Astrocyte (in vitro differentiated cells and primary cell): Measurements from ENCODE around the gene STRN4. TPM values are rescaled to one million over a fixed set of nuclear protein-coding genes. Genes with fewer than 3 reads are reported as not detected.

Experiments
- DNase-seq: peaks from one replicate; pipeline ENCODE4 v3.0.0-alpha.2; 2010; ENCODE audit warnings: low read depth
- FAIRE-seq: peaks from 2 replicates; lab custom pipeline; 2011; peaks lifted over from hg19 to GRCh38; lab: Jason Lieb, UNC
- H2AFZ ChIP-seq: 2 replicates; pipeline ENCODE4 v1.6.0; 2012; ENCODE audit warnings: low read depth, low read length, inconsistent platforms
- H3K27ac ChIP-seq: 2 replicates; pipeline ENCODE4 v1.5.1; 2011; ENCODE audit warnings: low read depth, low read length, inconsistent platforms
- H3K27me3 ChIP-seq: 2 replicates; pipeline ENCODE4 v1.6.0; 2011; ENCODE audit warnings: low read length, inconsistent platforms; ENCODE audit not compliant: insufficient read depth
- H3K36me3 ChIP-seq: 2 replicates; pipeline ENCODE4 v1.5.1; 2011; ENCODE audit warnings: low read length, inconsistent platforms; ENCODE audit not compliant: insufficient read depth
- H3K4me1 ChIP-seq: 2 replicates; pipeline ENCODE4 v1.5.1; 2011; ENCODE audit warnings: low read length, inconsistent platforms; ENCODE audit not compliant: insufficient read depth
- H3K4me2 ChIP-seq: 2 replicates; pipeline ENCODE4 v1.6.0; 2012; ENCODE audit warnings: low read length, inconsistent platforms
- H3K4me3 ChIP-seq: 2 replicates; pipeline ENCODE4 v1.5.1; 2011; ENCODE audit warnings: low read depth, mild to moderate bottlenecking, low read length, inconsistent platforms; ENCODE audit not compliant: insufficient read depth
- H3K79me2 ChIP-seq: 2 replicates; pipeline ENCODE4 v1.6.0; 2012; ENCODE audit warnings: mild to moderate bottlenecking, low read length, inconsistent platforms; ENCODE audit not compliant: insufficient read depth
- H3K9ac ChIP-seq: 2 replicates; pipeline ENCODE4 v1.6.0; 2012; ENCODE audit warnings: mild to moderate bottlenecking, low read length, inconsistent platforms
- H3K9me3 ChIP-seq: 2 replicates; pipeline ENCODE4 v1.5.1; 2012; ENCODE audit warnings: low read depth, mild to moderate bottlenecking, low read length, inconsistent platforms; ENCODE audit not compliant: insufficient read depth
- H4K20me1 ChIP-seq: 2 replicates; pipeline ENCODE4 v1.6.0; 2012; ENCODE audit warnings: low read length, inconsistent platforms; ENCODE audit not compliant: insufficient read depth
- H3K27ac Mint-ChIP-seq: one replicate; pipeline ENCODE4 v1.8.0; 2021; ENCODE audit warnings: mild to moderate bottlenecking, mixed read lengths; ENCODE audit not compliant: unreplicated experiment
- H3K27me3 Mint-ChIP-seq: one replicate; pipeline ENCODE4 v1.8.0; 2021; ENCODE audit warnings: low read depth, mixed read lengths; ENCODE audit not compliant: unreplicated experiment
- H3K36me3 Mint-ChIP-seq: one replicate; pipeline ENCODE4 v1.8.0; 2021; ENCODE audit warnings: low read depth, mixed read lengths; ENCODE audit not compliant: unreplicated experiment
- H3K4me1 Mint-ChIP-seq: one replicate; pipeline ENCODE4 v1.8.0; 2021; ENCODE audit warnings: low read depth, mixed read lengths; ENCODE audit not compliant: unreplicated experiment
- H3K4me3 Mint-ChIP-seq: one replicate; pipeline ENCODE4 v1.8.0; 2021; ENCODE audit warnings: mild to moderate bottlenecking, moderate library complexity, mixed read lengths; ENCODE audit not compliant: unreplicated experiment
- H3K9me3 Mint-ChIP-seq: one replicate; pipeline ENCODE4 v1.8.0; 2021; ENCODE audit warnings: mild to moderate bottlenecking, mixed read lengths; ENCODE audit not compliant: unreplicated experiment
- CTCF ChIP-seq: IDR thresholded peaks from 2 replicates; pipeline ENCODE4 v1.5.1; 2011; ENCODE audit warnings: low read depth, mild to moderate bottlenecking, inconsistent platforms, low read length, moderate library complexity; ENCODE audit not compliant: insufficient read depth
- EZH2 ChIP-seq: IDR thresholded peaks from 2 replicates; pipeline ENCODE4 v1.6.1; 2012; ENCODE audit warnings: mild to moderate bottlenecking, low read length, inconsistent platforms; ENCODE audit not compliant: insufficient read depth
- total RNA-seq: library from RNA; stranded (reverse); gene quantifications from 2 replicates; pipeline ENCODE4 v1.2.1, GENCODE V29; 2021

The STRN4 gene
- total RNA-seq, 1 donor from 2014 or later = 80.8 TPM

GRCh38 chr19:46726971-46727501 lies 19.2 kb downstream of the STRN4 start:
- no peak overlapping the region for H3K4me3 ChIP-seq
- Mint-ChIP-seq H3K9me3 (no peaks in the 10 kb centered on the region), H3K27ac (peak overlapping the region; percentile 47), H3K4me3 (no peak overlapping the region), H3K27me3 (no peaks in the 10 kb centered on the region), H3K4me1 (peaks cover 42% of the 10 kb centered on the region), H3K36me3 (peaks cover 21% of the 10 kb centered on the region)
- no peak overlapping the region for H3K4me2 ChIP-seq
- no peak overlapping the region for H3K9ac ChIP-seq
- FAIRE-seq (no peak), DNase-seq (no peak)
- H2AFZ ChIP-seq = no peak overlapping the region
- peaks cover 23% of the 10 kb centered on the region for H3K36me3 ChIP-seq
- no peaks in the 10 kb centered on the region for H3K9me3 ChIP-seq
- no peak overlapping the region for H3K27ac ChIP-seq
- no peak for TF ChIP-seq EZH2
- TF ChIP-seq CTCF = no peak
- peaks cover 80% of the 10 kb centered on the region for H4K20me1 ChIP-seq
- peaks cover 61% of the 10 kb centered on the region for H3K79me2 ChIP-seq
- no peaks in the 10 kb centered on the region for H3K27me3 ChIP-seq
- peaks cover 31% of the 10 kb centered on the region for H3K4me1 ChIP-seq

- no peak overlapping the region for H3K4me3 Mint-ChIP-seq
- no peaks in the 10 kb centered on the region for H3K27me3 Mint-ChIP-seq
- Histone ChIP-seq H3K36me3 (peaks cover 24% of the 10 kb centered on the region), H3K4me1 (peaks cover 28% of the 10 kb centered on the region), H3K9me3 (no peaks in the 10 kb centered on the region), H3K9ac (no peak overlapping the region), H3K27me3 (no peaks in the 10 kb centered on the region), H3K79me2 (peaks cover 57% of the 10 kb centered on the region), H2AFZ (no peak overlapping the region), H3K4me3 (no peak overlapping the region), H4K20me1 (peaks cover 80% of the 10 kb centered on the region), H3K4me2 (no peak overlapping the region), H3K27ac (no peak overlapping the region)
- H3K36me3 Mint-ChIP-seq = peaks cover 16% of the 10 kb centered on the region
- no peak for TF ChIP-seq CTCF
- TF ChIP-seq EZH2 = no peak
- FAIRE-seq (no peak), DNase-seq (no peak)
- no peak overlapping the region for H3K27ac Mint-ChIP-seq
- no peaks in the 10 kb centered on the region for H3K9me3 Mint-ChIP-seq
- peaks cover 38% of the 10 kb centered on the region for H3K4me1 Mint-ChIP-seq
Observed at GRCh38 chr19:46726551-46726950, 19.7 kb downstream of the STRN4 start.

- Histone ChIP-seq H3K4me1 (peaks cover 21% of the 10 kb centered on the region), H3K27ac (no peak overlapping the region), H3K27me3 (no peaks in the 10 kb centered on the region), H3K9me3 (no peaks in the 10 kb centered on the region), H2AFZ (no peak overlapping the region), H3K9ac (no peak overlapping the region), H3K4me3 (no peak overlapping the region), H3K4me2 (no peak overlapping the region), H3K36me3 (peaks cover 26% of the 10 kb centered on the region), H3K79me2 (peaks cover 52% of the 10 kb centered on the region), H4K20me1 (peaks cover 78% of the 10 kb centered on the region)
- H3K9me3 Mint-ChIP-seq = no peaks in the 10 kb centered on the region
- no peaks in the 10 kb centered on the region for H3K27me3 Mint-ChIP-seq
- H3K4me1 Mint-ChIP-seq = peaks cover 32% of the 10 kb centered on the region
- DNase-seq (no peak), FAIRE-seq (no peak)
- H3K36me3 Mint-ChIP-seq = peaks cover 14% of the 10 kb centered on the region
- no peak overlapping the region for H3K27ac Mint-ChIP-seq
- TF ChIP-seq CTCF = no peak
- TF ChIP-seq EZH2 = no peak
- H3K4me3 Mint-ChIP-seq = peak overlapping the region; percentile 54
Observed at GRCh38 chr19:46725859-46726393, 20.3 kb downstream of the STRN4 start.
